GM21390 (cell line): ENCODE results near the gene RFPL1.

Experiments
- ATAC-seq: cut with Tn5 transposase; IDR thresholded peaks from one replicate; pipeline ENCODE4 v1.9.1; 2021; ENCODE audit not compliant: unreplicated experiment

RFPL1 gene

GRCh38 chr22:29442976-29443375 is 4.6 kb downstream of the RFPL1 start:
- no peak for ATAC-seq

DNA sequence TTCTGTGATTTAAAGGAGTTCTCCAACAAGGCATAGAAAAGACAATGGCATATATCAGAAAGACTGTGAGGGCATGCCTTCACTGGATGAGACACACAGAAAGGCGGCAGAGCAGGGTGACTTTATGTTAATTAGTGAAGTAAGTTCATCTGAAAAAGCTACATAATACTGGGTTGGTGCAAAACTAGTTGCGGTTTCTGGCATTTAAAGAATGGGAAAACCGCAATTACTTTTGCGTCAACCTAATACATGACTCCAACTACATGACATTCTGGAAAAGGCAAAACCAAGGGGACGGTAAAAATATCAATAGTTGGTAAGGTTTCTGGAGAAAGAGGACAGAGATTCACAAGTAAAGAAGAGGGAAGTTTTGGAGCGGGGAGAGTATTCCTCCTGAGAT is 5.1 kb downstream of the RFPL1 start:
- no peak for ATAC-seq

DNA sequence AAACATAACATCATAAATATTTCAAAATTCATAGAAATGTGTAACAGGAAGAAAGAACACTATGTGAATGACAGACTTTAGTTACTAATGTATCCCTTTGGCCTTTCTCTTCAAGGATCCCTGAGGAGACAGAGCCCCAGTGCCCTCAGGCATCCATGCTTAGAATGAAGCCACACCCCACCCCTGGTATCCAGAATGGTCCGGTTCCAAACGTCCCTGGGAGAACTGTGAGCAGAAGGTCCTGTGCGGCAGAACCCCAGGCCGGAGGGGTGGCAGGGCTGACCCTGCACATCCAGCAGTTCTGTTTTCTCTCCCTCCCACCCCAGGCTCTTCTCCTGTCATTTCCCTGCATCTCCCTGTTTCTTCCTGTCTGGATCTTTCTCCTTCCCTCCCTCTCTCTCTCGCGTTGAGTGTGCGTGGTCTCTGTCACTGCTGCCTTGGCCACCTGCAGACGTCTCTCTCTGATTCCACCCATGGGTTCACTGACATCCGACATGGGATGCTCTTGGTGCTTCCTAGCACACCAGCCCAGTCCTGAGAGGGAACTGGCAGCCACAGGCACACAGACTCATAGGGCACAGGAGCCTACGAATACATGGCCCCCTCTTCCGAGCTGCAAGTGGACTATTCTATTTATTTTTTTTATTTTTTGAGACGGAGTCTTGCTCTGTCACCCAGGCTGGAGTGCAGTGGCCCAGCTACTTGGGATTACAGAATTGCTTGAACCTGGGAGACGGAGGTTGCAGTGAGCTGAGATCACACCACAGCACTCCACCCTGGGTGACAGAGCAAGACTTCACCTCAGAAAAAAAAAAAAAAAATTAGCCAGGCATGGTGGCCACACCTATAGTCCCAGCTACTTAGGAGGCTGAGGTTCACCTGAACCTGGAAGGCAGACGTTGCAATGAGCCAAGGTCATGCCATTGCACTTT is 5.7 kb downstream of the RFPL1 start:
- ATAC-seq = no peak

GRCh38 chr22:29445508-29445907 is 7.1 kb downstream of the RFPL1 start:
- ATAC-seq = no peak

GRCh38 chr22:29447906-29448305 is 9.5 kb downstream of the RFPL1 start:
- ATAC-seq = no peak

DNA sequence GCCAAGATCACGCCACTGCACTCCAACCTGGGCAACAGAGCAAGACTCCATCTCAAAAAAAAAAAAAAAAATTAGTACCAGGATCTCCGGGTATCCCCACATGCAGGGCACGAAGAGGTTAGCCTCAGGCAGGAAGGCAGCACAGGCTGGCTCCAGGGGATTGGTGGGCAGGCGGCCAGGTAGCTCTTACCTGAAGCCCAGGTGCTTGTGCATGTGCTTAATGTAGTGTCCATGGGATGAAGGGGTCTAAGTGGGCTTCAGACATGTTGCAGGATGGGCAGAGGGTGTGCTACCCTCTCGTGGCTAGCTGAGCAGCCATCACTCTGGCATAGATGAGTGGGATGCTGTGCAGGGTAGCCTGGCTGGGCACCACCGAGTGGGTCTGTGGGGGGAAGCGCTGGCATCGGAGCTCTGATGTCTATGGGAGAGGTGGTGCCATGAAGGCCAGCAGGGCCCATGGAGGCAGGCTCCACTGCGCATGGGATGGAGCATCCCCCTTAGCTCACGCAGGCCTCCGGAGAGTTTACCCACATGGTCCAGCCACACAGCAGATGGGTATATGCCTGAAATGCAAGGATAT is 11.0 kb downstream of the RFPL1 start:
- ATAC-seq = no peak

DNA sequence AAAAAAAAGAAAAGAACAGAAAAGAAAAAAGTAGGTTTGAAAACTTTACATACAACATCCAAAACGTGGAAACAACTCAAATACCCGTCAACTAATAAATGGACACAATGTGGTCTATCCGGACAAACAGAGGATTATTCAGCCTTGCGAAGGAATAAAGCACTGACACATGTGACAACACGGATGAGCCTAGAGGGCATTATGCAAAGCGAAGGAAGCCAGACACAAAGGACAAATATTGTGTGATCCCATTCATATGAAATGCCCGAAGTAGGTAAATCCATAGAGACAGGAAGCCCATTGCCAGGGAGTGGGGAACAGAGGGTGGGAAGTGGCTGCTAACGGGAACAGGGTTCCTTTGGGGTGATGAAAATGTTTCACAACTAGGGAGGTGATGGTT is 11.8 kb downstream of the RFPL1 start:
- ATAC-seq = no peak

- no peak for ATAC-seq
Measured at GRCh38 chr22:29451863-29452262, 13.5 kb downstream of the RFPL1 start.

GRCh38 chr22:29454276-29454675 is 15.9 kb downstream of the RFPL1 start:
- ATAC-seq = no peak

DNA sequence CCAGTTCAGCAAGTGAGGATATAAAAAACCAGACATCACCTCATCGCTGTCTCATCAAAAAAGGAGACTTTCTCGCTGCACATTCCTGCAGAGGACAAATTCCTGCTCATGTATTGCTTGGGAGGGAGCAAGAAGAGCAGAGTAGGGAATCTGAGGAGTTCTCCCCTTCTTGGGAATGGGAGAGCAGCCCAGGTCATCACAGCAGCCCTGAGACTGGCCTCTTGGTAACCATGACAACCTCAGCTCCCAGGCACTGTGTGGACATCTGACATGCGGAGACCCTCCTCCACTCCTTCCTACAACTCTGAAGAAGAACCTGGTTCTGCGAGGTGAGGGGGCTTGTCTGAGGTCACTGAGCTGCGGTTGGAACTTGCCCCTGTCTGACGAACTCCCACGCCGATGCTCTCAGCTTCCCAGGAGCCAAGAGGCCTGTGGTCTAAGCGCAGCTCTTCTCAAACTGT is 17.9 kb downstream of the RFPL1 start:
- no peak for ATAC-seq

- ATAC-seq = no peak
Measured at GRCh38 chr22:29457730-29458129, 19.3 kb downstream of the RFPL1 start.

- ATAC-seq = no peak
Measured at GRCh38 chr22:29458551-29458950, 20.2 kb downstream of the RFPL1 start.

GRCh38 chr22:29459773-29460172 is 21.4 kb downstream of the RFPL1 start:
- ATAC-seq = no peak

GRCh38 chr22:29461263-29461662 is 22.9 kb downstream of the RFPL1 start:
- ATAC-seq = no peak

- no peak for ATAC-seq
Measured at GRCh38 chr22:29463629-29464028, 25.2 kb downstream of the RFPL1 start.

- no peak for ATAC-seq
Measured at GRCh38 chr22:29464581-29464980, 26.2 kb downstream of the RFPL1 start.

GRCh38 chr22:29469755-29470154 is 31.4 kb downstream of the RFPL1 start:
- ATAC-seq = no peak

DNA sequence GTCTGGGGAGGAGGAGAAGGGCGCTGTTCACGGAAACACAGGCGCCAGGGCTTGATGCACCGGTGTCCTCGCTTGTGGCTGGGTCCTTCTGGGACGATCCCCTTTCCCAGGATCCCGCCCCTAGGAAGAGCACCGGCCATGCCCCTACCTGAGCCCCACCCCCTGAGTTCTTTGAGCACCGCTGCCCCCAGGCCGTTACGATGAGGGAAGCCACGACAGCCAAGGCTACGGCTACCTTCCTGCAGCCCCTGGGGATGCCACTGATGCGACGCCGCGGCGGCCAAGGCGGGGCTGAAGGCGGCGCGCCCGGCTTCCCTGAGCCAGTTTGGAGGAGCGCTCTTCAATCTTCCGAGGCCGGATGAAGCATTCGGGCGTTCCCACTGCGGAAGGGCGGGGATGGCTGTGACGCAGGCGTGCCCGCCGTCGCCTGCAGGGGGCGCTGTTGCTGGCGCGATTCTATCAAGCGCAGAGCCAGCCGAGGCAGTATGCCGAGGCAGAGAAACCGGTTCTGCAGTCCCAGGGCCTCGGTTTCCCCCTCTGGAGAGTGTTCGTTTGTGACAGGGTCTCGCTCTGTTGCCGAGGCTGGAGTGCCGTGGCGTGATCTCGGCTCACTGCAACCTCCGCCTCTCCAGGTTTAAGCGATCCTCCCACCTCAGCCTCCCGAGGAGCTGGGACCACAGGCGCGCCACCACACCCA is 31.9 kb downstream of the RFPL1 start:
- no peak for ATAC-seq

GRCh38 chr22:29473001-29473400 is 34.6 kb downstream of the RFPL1 start:
- no peak for ATAC-seq

DNA sequence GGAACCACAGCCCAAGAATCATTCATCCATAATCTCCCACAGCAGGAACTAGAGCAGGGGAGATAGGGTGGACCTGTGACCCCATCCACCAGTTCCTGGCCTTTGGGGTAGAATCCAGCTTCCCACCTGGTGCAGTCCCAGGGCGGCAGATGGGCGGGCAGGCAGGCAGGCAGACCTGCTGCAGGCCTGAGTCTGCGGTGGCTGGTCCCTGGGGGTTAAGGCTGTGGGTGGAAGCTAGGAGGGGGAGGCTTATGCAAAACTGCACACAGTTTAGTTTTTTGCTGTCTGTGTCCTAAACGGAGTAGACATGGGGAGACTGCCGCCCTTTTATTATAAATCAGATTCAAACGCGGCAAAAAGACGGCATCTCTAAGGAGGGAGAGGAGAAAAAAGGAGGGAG is 37.2 kb downstream of the RFPL1 start:
- ATAC-seq = no peak

GRCh38 chr22:29476116-29476515 is 37.7 kb downstream of the RFPL1 start:
- ATAC-seq = no peak
